Stimulated activated naive CD4-positive, alpha-beta T cell treated with Interleukin-2 at 50 U/mL for 16 hours (primary cell): ENCODE results near the gene PDGFC.

Source experiments
- DNase-seq: peaks from one replicate; lab custom pipeline; 2025; lab: John Stamatoyannopoulos, UW

Gene PDGFC

GRCh38 chr4:156782491-156782890 lies 189.1 kb downstream of the PDGFC start:
- no peak for DNase-seq

- DNase-seq, result no peak
Observed at GRCh38 chr4:156781852-156782251, 189.7 kb downstream of the PDGFC start.

GRCh38 chr4:156779774-156780173 lies 191.8 kb downstream of the PDGFC start:
- DNase-seq, result no peak

- no peak for DNase-seq
Observed at GRCh38 chr4:156779042-156779441, 192.6 kb downstream of the PDGFC start.

GRCh38 chr4:156778606-156779005 lies 193.0 kb downstream of the PDGFC start:
- DNase-seq, result no peak

GRCh38 chr4:156778093-156778492 lies 193.5 kb downstream of the PDGFC start:
- DNase-seq, result no peak

- no peak for DNase-seq
Observed at GRCh38 chr4:156775813-156776212, 195.8 kb downstream of the PDGFC start.

- no peak for DNase-seq
Observed at GRCh38 chr4:156774422-156774821, 197.2 kb downstream of the PDGFC start.

GRCh38 chr4:156773648-156774357 lies 197.8 kb downstream of the PDGFC start:
- no peak for DNase-seq

GRCh38 chr4:156771171-156771837 lies 200.3 kb downstream of the PDGFC start:
- no peak for DNase-seq

GRCh38 chr4:156770140-156770539 lies 201.5 kb downstream of the PDGFC start:
- DNase-seq, result no peak

GRCh38 chr4:156767911-156768415 lies 203.6 kb downstream of the PDGFC start:
- no peak for DNase-seq

GRCh38 chr4:156766846-156767245 lies 204.8 kb downstream of the PDGFC start:
- DNase-seq, result no peak

GRCh38 chr4:156765277-156765676 lies 206.3 kb downstream of the PDGFC start:
- DNase-seq, result no peak

- no peak for DNase-seq
Observed at GRCh38 chr4:156764846-156765245, 206.8 kb downstream of the PDGFC start.

- no peak for DNase-seq
Observed at GRCh38 chr4:156764145-156764544, 207.5 kb downstream of the PDGFC start.

GRCh38 chr4:156763511-156763910 lies 208.1 kb downstream of the PDGFC start:
- DNase-seq, result no peak

- DNase-seq, result no peak
Observed at GRCh38 chr4:156762851-156763250, 208.7 kb downstream of the PDGFC start.

GRCh38 chr4:156756118-156756517 lies 215.5 kb downstream of the PDGFC start:
- DNase-seq, result no peak

GRCh38 chr4:156754832-156755570 lies 216.6 kb downstream of the PDGFC start:
- DNase-seq, result no peak

GRCh38 chr4:156751486-156751885 lies 220.1 kb downstream of the PDGFC start:
- DNase-seq, result no peak

GRCh38 chr4:156749426-156750403 lies 221.9 kb downstream of the PDGFC start:
- DNase-seq, result no peak
